Measurements from ENCODE around the gene USP3.

The USP3 gene

DNA sequence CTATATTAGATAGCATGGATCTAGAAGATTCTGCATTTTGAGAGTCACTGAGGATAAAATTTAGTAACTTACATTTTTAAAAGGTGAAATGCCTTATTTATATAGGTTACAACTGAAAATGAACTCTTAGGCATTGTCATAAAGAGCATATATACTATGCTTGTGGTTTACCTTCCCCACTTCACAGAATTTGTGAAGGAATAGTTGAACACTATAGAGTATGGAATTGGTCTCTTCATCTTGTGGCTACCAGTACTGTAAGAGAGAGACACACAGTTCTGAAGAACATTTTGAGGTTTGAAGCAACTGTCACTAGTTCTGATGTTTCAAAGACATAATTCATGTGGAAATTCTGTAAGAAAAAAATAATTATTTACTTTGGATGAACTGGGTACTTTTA lies 51.1 kb downstream of the USP3 start:
- no peak overlapping the region for H3K4me3 ChIP-seq (ENCODE audit: insufficient read depth, low read length, poor library complexity, severe bottlenecking)
- no peaks in the 10 kb centered on the region for H3K9me3 ChIP-seq (ENCODE audit: insufficient read depth, low read length)
- no peaks in the 10 kb centered on the region for H3K27me3 ChIP-seq (ENCODE audit: low read length)
- TF ChIP-seq, protein P1, sequence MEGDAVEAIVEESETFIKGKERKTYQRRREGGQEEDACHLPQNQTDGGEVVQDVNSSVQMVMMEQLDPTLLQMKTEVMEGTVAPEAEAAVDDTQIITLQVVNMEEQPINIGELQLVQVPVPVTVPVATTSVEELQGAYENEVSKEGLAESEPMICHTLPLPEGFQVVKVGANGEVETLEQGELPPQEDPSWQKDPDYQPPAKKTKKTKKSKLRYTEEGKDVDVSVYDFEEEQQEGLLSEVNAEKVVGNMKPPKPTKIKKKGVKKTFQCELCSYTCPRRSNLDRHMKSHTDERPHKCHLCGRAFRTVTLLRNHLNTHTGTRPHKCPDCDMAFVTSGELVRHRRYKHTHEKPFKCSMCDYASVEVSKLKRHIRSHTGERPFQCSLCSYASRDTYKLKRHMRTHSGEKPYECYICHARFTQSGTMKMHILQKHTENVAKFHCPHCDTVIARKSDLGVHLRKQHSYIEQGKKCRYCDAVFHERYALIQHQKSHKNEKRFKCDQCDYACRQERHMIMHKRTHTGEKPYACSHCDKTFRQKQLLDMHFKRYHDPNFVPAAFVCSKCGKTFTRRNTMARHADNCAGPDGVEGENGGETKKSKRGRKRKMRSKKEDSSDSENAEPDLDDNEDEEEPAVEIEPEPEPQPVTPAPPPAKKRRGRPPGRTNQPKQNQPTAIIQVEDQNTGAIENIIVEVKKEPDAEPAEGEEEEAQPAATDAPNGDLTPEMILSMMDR (IDR thresholded peaks at IDR 0.05; ENCODE audit: insufficient read depth, low read length, poor library complexity, severe bottlenecking), result no peak
- TF ChIP-seq EZH2phosphoT487 (conservative IDR thresholded peaks at IDR 0.05; ENCODE audit: low read length), result no peak
- no peaks in the 10 kb centered on the region for H4K20me1 ChIP-seq (ENCODE audit: low read depth, low read length)
- H3K79me2 ChIP-seq (ENCODE audit: insufficient read depth, low read length), result no peaks in the 10 kb centered on the region
- H3F3A ChIP-seq (ENCODE audit: insufficient read depth), result no peaks in the 10 kb centered on the region; the same call in 1 of the 2 replicates
- H3K4me2 ChIP-seq (ENCODE audit: low read depth, low read length, poor library complexity, severe bottlenecking), result no peak overlapping the region
- H3K9me2 ChIP-seq (replicated peaks; ENCODE audit: insufficient read depth, low read length), result no peaks in the 10 kb centered on the region
- no peak overlapping the region for H2AFZ ChIP-seq (ENCODE audit: low read depth, low read length, severe bottlenecking)
- no peak overlapping the region for H3K9ac ChIP-seq (ENCODE audit: low read length)
- no peak overlapping the region for H3K27ac ChIP-seq (ENCODE audit: low read depth, low read length)
- H3K36me3 ChIP-seq (ENCODE audit: low read length), result no peaks in the 10 kb centered on the region; the same call in 1 of the 2 replicates

DNA sequence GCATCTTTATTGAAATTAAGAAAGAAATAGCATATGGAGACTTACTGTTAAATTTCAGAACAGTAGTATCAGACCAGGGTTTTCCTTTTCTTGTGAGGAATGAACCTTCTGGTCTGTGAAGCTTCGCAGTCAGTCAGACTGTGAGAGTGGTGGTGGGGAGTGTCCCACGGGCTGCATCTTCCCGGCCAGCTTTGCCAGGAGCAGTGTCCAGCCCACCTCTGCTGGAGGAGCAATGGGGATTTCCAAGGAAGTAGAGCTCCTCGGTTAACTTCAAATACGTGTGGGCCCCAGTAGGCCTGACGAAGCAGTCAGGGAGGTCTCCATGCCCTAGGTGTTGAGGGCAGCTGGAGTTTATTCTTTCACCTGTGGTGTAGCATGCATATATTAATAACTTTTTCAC lies 51.9 kb downstream of the USP3 start:
- Histone ChIP-seq H3K27me3 (ENCODE audit: low read length) (no peaks in the 10 kb centered on the region), H3K9ac (ENCODE audit: low read length) (no peak overlapping the region), H2AFZ (ENCODE audit: low read depth, low read length, severe bottlenecking) (no peak overlapping the region), H4K20me1 (ENCODE audit: low read depth, low read length) (no peaks in the 10 kb centered on the region), H3K36me3 (ENCODE audit: low read length) (no peaks in the 10 kb centered on the region; the same call in 1 of the 2 replicates), H3K9me3 (ENCODE audit: insufficient read depth, low read length) (no peaks in the 10 kb centered on the region), H3K9me2 (replicated peaks; ENCODE audit: insufficient read depth, low read length) (no peaks in the 10 kb centered on the region), H3K27ac (ENCODE audit: low read depth, low read length) (no peak overlapping the region), H3F3A (ENCODE audit: insufficient read depth) (no peaks in the 10 kb centered on the region; the same call in 1 of the 2 replicates), H3K4me3 (ENCODE audit: insufficient read depth, low read length, poor library complexity, severe bottlenecking) (no peak overlapping the region), H3K79me2 (ENCODE audit: insufficient read depth, low read length) (no peaks in the 10 kb centered on the region), H3K4me2 (ENCODE audit: low read depth, low read length, poor library complexity, severe bottlenecking) (no peak overlapping the region)
- no peak for TF ChIP-seq EZH2phosphoT487 (conservative IDR thresholded peaks at IDR 0.05; ENCODE audit: low read length)
- TF ChIP-seq, protein P1 (IDR thresholded peaks at IDR 0.05; ENCODE audit: insufficient read depth, low read length, poor library complexity, severe bottlenecking), result no peak

DNA sequence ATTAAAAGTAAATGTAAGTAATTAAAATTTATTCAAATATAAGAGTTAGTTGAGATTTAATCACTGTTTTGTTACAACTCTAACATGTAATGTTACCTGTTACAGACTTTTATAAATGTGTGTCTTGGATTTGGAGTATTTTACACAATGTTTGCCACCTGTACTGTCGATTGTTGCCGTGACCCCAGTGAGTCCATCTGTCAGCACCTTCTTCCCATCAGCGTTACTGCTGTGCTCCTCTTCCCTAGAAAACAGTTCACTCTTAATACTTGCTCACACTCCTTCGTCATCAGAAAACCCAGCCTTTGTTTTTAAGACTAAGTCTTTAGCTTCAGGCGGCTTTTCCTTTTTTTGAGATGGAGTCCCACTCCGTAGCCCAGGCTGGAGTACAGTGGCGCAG lies 52.3 kb downstream of the USP3 start:
- Histone ChIP-seq H3K9me3 (ENCODE audit: insufficient read depth, low read length) (no peaks in the 10 kb centered on the region), H2AFZ (ENCODE audit: low read depth, low read length, severe bottlenecking) (no peak overlapping the region), H3K9ac (ENCODE audit: low read length) (no peak overlapping the region), H4K20me1 (ENCODE audit: low read depth, low read length) (no peaks in the 10 kb centered on the region), H3K27ac (ENCODE audit: low read depth, low read length) (no peak overlapping the region), H3K9me2 (replicated peaks; ENCODE audit: insufficient read depth, low read length) (no peaks in the 10 kb centered on the region), H3K27me3 (ENCODE audit: low read length) (no peaks in the 10 kb centered on the region), H3K36me3 (ENCODE audit: low read length) (no peaks in the 10 kb centered on the region; the same call in 1 of the 2 replicates), H3K4me3 (ENCODE audit: insufficient read depth, low read length, poor library complexity, severe bottlenecking) (no peak overlapping the region), H3F3A (ENCODE audit: insufficient read depth) (no peaks in the 10 kb centered on the region; the same call in 1 of the 2 replicates), H3K4me2 (ENCODE audit: low read depth, low read length, poor library complexity, severe bottlenecking) (no peak overlapping the region), H3K79me2 (ENCODE audit: insufficient read depth, low read length) (no peaks in the 10 kb centered on the region)
- TF ChIP-seq EZH2phosphoT487 (conservative IDR thresholded peaks at IDR 0.05; ENCODE audit: low read length), result no peak
- TF ChIP-seq, protein P1 (IDR thresholded peaks at IDR 0.05; ENCODE audit: insufficient read depth, low read length, poor library complexity, severe bottlenecking), result no peak
